HG03460 (cell line): ENCODE data around the gene CCNB1.
"Not testable (repeated sequence)": the region's sequence is repeated elsewhere in the genome, so short reads cannot be mapped to it uniquely, and the experiment has no call there.

Experiments
- ATAC-seq: cut with Tn5 transposase; IDR thresholded peaks from one replicate; pipeline ENCODE4 v1.9.1; 2021; ENCODE audit not compliant: unreplicated experiment

Gene CCNB1

GRCh38 chr5:69166686-69167492 is at the start of gene CCNB1:
Gene CCNB1 (plus strand): TSS chr5:69167150. CDS start chr5:69167263, 113 bp downstream.
- ATAC-seq = peak; percentile 99

- no peak for ATAC-seq
These were observed 37.5 kb upstream of the CCNB1 start for GRCh38 chr5:69129413-69129812.

- ATAC-seq = no peak
These were observed 36.7 kb upstream of the CCNB1 start for GRCh38 chr5:69130241-69130640.

- no peak for ATAC-seq
These were observed 35.6 kb upstream of the CCNB1 start for GRCh38 chr5:69131304-69131703.

GRCh38 chr5:69134126-69134525 is 32.8 kb upstream of the CCNB1 start:
- no peak for ATAC-seq

GRCh38 chr5:69136293-69136692 is 30.7 kb upstream of the CCNB1 start:
- peak; percentile 85 for ATAC-seq

- not testable (repeated sequence) for ATAC-seq
These were observed 29.7 kb upstream of the CCNB1 start for GRCh38 chr5:69137208-69137607.

GRCh38 chr5:69137807-69138206 is 29.1 kb upstream of the CCNB1 start:
- ATAC-seq = no peak

GRCh38 chr5:69138766-69139165 is 28.2 kb upstream of the CCNB1 start:
- no peak for ATAC-seq

GRCh38 chr5:69140239-69140638 is 26.7 kb upstream of the CCNB1 start:
- ATAC-seq = not testable (repeated sequence)

GRCh38 chr5:69140827-69141226 is 26.1 kb upstream of the CCNB1 start:
- no peak for ATAC-seq

GRCh38 chr5:69148576-69148975 is 18.4 kb upstream of the CCNB1 start:
- ATAC-seq = not testable (repeated sequence)

- ATAC-seq = no peak
These were observed 17.8 kb upstream of the CCNB1 start for GRCh38 chr5:69148981-69149675.

GRCh38 chr5:69149676-69150010 is 17.3 kb upstream of the CCNB1 start:
- ATAC-seq = no peak

- ATAC-seq = no peak
These were observed 14.2 kb upstream of the CCNB1 start for GRCh38 chr5:69152731-69153130.

GRCh38 chr5:69156456-69156855 is 10.5 kb upstream of the CCNB1 start:
- no peak for ATAC-seq

- ATAC-seq = no peak
These were observed 8.9 kb upstream of the CCNB1 start for GRCh38 chr5:69158039-69158438.

GRCh38 chr5:69160651-69161050 is 6.3 kb upstream of the CCNB1 start:
- ATAC-seq = no peak

- no peak for ATAC-seq
These were observed 524 bp downstream of the CCNB1 start for GRCh38 chr5:69167493-69167855.

GRCh38 chr5:69167929-69168328 is 979 bp downstream of the CCNB1 start:
- no peak for ATAC-seq

- no peak for ATAC-seq
These were observed 3.5 kb downstream of the CCNB1 start for GRCh38 chr5:69170495-69170894.

- ATAC-seq = no peak
These were observed 4.0 kb downstream of the CCNB1 start for GRCh38 chr5:69170969-69171368.
